ENCODE results near the gene CDK2. TPM values are rescaled to one million over a fixed set of nuclear protein-coding genes. Genes with fewer than 3 reads are reported as not detected.
A peak's percentile ranks its signal among the peaks of the same experiment; 100 is the strongest.
"Not testable (repeated sequence)": the region's sequence is repeated elsewhere in the genome, so short reads cannot be mapped to it uniquely, and the experiment has no call there.

The CDK2 gene
- polyA plus RNA-seq, 12 donors = 20.1 to 59.4 (median 30.2) TPM; not detected in 1

- DNase-seq = no peak
Measured at GRCh38 chr12:55974308-55974730, 7.7 kb downstream of the CDK2 start.

- no peak for DNase-seq
Measured at GRCh38 chr12:55978393-55978792, 11.8 kb downstream of the CDK2 start.

- no peak for DNase-seq
Measured at GRCh38 chr12:55979069-55979468, 12.4 kb downstream of the CDK2 start.

GRCh38 chr12:55981882-55982281 lies 15.3 kb downstream of the CDK2 start:
- DNase-seq = not testable (repeated sequence)

DNA sequence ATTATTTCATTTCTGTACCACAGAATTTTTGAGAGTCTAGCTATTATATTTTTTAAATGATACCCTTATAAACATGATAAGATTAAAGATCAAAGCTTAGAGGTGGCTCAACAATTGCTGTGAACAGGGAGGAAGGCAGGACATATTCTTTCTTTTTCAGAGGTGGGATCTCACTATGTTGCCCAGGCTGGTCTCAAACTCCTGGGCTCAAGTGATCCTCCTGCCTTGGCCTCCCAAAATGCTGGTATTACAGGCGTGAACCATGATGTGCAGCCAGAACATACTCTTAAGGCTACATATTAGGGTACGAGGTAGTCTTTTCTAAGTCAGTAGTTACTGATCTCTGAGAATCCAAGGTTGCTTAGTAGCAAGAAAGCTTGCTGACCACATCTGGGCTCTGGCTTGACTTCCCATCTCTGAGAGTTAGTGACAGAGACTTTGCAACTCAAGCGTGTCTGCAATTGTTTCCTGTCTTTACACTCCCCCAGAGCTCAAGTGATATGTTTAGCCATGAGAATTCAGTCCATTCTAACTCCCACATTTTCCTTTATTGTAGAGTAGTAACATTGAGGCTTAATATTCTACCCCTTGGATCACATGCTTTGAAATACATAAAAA lies 15.8 kb downstream of the CDK2 start:
- DNase-seq = no peak

- no peak for DNase-seq
Measured at GRCh38 chr12:55983232-55983842, 16.7 kb downstream of the CDK2 start.

DNA sequence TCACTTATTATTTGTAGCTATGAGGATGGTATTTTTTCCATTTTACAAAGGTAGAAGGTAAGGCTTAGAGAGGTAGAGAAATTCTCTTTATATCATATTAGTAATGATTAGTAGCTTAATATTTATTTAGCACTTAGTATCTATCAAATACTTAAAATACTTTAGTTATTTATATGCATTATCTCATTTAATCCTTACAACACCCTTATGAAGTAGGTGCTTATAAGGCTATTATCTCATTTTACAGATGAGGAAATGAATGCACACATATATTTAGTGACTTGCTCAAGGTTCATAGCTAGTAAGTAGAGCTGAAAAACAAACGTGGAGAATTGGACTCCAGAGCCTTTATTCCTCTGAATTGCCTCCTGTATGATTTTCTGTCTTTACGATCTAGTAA lies 18.2 kb downstream of the CDK2 start:
- DNase-seq = no peak

DNA sequence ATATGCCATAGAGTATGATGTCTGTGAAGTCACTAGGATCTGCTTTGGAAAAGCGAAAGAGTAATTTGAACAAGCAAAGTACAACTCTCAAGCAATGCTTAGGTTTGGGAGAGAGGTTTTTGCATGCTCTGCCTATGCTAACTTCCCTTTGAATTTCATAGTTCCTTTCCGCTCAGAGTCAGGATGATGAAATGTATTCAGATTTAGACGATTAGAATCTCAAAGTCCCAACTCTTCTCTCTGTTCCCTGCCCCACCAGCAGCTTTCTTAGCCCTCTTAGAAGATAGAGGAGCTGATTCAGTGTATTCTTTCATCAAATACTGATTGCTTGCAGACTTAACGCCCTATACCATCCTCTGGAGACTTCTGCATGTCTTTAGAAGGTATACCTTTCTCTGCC lies 18.7 kb downstream of the CDK2 start:
- no peak for DNase-seq

DNA sequence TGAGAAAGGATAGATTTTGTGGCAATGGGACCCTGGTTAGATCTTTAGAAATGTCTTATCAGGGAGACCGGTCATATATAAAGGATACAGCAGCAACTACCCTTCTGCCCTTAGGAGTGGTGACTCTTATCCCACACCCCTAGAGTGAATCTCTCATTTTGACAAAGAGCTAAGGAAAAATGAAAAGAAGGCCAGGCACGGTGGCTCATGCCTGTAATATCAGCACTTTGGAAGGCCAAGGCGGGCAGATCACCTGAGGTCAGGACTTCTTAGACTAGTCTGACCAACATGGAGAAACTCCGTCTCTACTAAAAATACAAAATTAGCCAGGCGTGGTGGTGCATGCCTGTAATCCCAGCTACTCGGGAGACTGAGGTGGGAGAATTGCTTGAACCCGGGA lies 19.3 kb downstream of the CDK2 start:
- DNase-seq = not testable (repeated sequence)

- DNase-seq = no peak
Measured at GRCh38 chr12:55991110-55991509, 24.5 kb downstream of the CDK2 start.

DNA sequence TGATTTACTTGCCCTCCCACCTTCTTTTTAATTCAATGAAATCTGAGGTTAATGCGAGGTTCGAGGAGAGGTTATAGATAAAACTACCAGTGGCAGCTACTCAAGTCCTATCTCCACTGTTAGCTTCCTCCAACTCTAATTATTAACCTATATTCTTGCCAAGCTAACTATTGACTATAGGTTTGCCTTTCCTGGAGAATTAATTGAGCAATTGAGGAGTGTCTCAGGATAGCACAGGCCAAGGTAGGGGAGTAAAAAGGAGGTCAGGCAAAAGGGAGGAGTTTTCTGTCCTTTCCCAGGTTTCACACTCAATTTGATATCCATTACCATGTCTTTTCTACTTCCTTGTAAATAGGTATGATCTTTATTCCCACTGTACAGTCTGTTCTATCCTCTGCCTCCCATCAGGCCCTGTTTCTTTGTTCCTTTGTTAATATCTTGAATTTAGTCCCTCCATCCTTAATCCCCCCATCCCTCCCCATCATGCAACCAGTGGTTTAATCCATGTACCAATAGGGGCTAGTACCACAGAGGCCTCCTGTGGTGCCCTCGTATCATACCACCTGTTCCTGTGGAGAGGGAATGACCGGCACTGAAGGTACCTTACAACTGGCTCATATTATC lies 26.7 kb downstream of the CDK2 start:
- no peak for DNase-seq

GRCh38 chr12:55995366-55995765 lies 28.7 kb downstream of the CDK2 start:
- DNase-seq = no peak

GRCh38 chr12:55996201-55996714 lies 29.6 kb downstream of the CDK2 start:
- peak; percentile 71 for DNase-seq

GRCh38 chr12:55996715-55997534 lies 30.3 kb downstream of the CDK2 start, which contains the start of gene SUOX:
TSS of gene SUOX (plus strand) at chr12:55997276. CDS start at chr12:56002222, 4,946 bp downstream.
- peak; percentile 95 for DNase-seq

DNA sequence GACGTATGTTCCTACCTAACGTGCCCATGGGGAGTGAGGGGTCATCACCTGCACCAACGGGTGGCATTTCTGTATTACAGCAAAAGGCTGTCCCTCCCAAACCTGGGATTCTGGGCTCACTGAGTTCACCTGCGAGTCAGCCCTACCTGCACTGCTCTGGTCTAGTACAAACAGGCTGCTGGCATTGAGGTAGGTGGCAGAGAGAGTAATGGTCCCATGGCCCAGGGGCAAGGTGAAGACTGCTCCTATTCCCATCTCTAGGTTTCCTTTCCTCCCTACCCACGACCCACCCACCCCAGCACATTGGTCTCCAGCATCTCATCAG lies 30.9 kb downstream of the CDK2 start:
- no peak for DNase-seq

- not testable (repeated sequence) for DNase-seq
Measured at GRCh38 chr12:55999522-55999921, 32.9 kb downstream of the CDK2 start.

DNA sequence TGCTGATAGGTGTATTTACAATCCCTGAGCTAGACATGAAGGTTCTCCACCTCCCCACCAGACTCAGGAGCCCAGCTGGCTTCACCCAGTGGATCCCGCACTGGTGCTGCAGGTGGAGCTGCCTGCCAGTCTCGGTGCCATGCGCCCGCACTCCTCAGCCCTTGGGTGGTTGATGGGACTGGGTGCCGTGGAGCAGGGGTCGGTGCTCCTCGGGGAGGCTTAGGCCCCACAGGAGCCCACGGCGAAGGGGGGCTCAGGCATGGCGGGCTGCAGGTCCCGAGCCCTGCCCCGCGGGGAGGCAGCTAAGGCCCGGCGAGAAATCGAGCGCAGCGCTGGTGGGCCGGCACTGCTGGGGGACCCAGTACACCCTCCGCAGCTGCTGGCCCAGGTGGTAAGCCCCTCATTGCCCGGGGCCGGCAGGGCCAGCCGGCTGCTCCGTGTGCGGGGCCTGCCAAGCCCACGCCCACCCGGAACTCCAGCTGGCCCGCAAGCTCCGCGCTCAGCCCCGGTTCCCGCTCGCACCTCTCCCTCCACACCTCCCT lies 33.4 kb downstream of the CDK2 start:
- not testable (repeated sequence) for DNase-seq

GRCh38 chr12:56001487-56002100 lies 35.0 kb downstream of the CDK2 start:
- DNase-seq = no peak

GRCh38 chr12:56003376-56003775 lies 36.7 kb downstream of the CDK2 start:
- DNase-seq = not testable (repeated sequence)

DNA sequence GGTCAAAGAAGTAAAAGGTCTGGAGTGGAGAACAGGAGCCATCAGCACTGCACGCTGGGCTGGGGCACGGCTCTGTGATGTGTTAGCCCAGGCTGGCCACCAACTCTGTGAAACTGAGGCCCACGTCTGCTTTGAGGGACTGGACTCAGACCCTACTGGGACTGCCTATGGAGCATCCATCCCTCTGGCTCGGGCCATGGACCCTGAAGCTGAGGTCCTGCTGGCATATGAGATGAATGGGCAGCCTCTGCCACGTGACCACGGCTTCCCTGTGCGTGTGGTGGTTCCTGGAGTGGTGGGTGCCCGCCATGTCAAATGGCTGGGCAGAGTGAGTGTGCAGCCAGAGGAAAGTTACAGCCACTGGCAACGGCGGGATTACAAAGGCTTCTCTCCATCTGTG lies 37.6 kb downstream of the CDK2 start:
- no peak for DNase-seq
